ENCODE measurements around the gene SPG7.

Gene SPG7

GRCh38 chr16:89534252-89534756 is 26.1 kb downstream of the SPG7 start:
- DNase-seq = no peak
- H3K4me1 ChIP-seq (ENCODE audit: insufficient read depth, low read length) = no peaks in the 10 kb centered on the region
- H3K79me2 ChIP-seq (ENCODE audit: insufficient read depth, low read length) = peaks cover 18% of the 10 kb centered on the region
- H3K9me3 ChIP-seq (ENCODE audit: insufficient read depth, low read length, severe bottlenecking) = no peaks in the 10 kb centered on the region
- no peak overlapping the region for H2AFZ ChIP-seq (ENCODE audit: low read depth, low read length)
- no peak overlapping the region for H3K4me3 ChIP-seq (ENCODE audit: low read depth in 1 of 2, low read length in 2 of 2)
- no peak overlapping the region for H3K4me2 ChIP-seq (ENCODE audit: insufficient read depth, low read length)
- no peak overlapping the region for H3K9ac ChIP-seq (ENCODE audit: low read depth, low read length)
- H4K20me1 ChIP-seq (ENCODE audit: insufficient read depth, low read length) = peaks cover 21% of the 10 kb centered on the region
- H3K36me3 ChIP-seq (ENCODE audit: insufficient read depth, low read length) = peaks cover 78% of the 10 kb centered on the region
- no peak for ATAC-seq (ENCODE audit: insufficient read depth, low read depth)
- no peak for TF ChIP-seq CTCF (IDR thresholded peaks at IDR 0.05; ENCODE audit: borderline replicate concordance, extremely low read depth, low read length, poor library complexity, severe bottlenecking)
- TF ChIP-seq EZH2 (IDR thresholded peaks at IDR 0.05; ENCODE audit: borderline replicate concordance, low read depth, low read length, severe bottlenecking) = no peak
- no peak overlapping the region for H3K27ac ChIP-seq (ENCODE audit: low read length)
- H3K27me3 ChIP-seq (ENCODE audit: insufficient read depth, low read length, poor library complexity) = no peaks in the 10 kb centered on the region

GRCh38 chr16:89536371-89536770 is 28.2 kb downstream of the SPG7 start:
- Histone ChIP-seq H3K4me2 (ENCODE audit: insufficient read depth, low read length) (no peak overlapping the region), H3K79me2 (ENCODE audit: insufficient read depth, low read length) (peaks cover 18% of the 10 kb centered on the region), H3K4me1 (ENCODE audit: insufficient read depth, low read length) (no peaks in the 10 kb centered on the region), H4K20me1 (ENCODE audit: insufficient read depth, low read length) (peaks cover 24% of the 10 kb centered on the region), H3K9me3 (ENCODE audit: insufficient read depth, low read length, severe bottlenecking) (no peaks in the 10 kb centered on the region), H3K36me3 (ENCODE audit: insufficient read depth, low read length) (peaks cover 78% of the 10 kb centered on the region), H3K27ac (ENCODE audit: low read length) (no peak overlapping the region), H3K9ac (ENCODE audit: low read depth, low read length) (no peak overlapping the region), H3K27me3 (ENCODE audit: insufficient read depth, low read length, poor library complexity) (no peaks in the 10 kb centered on the region), H3K4me3 (ENCODE audit: low read depth in 1 of 2, low read length in 2 of 2) (no peak overlapping the region), H2AFZ (ENCODE audit: low read depth, low read length) (no peak overlapping the region)
- DNase-seq (no peak), ATAC-seq (ENCODE audit: insufficient read depth, low read depth) (no peak)
- TF ChIP-seq CTCF (IDR thresholded peaks at IDR 0.05; ENCODE audit: borderline replicate concordance, extremely low read depth, low read length, poor library complexity, severe bottlenecking) (no peak), EZH2 (IDR thresholded peaks at IDR 0.05; ENCODE audit: borderline replicate concordance, low read depth, low read length, severe bottlenecking) (no peak)

- peaks cover 29% of the 10 kb centered on the region for H4K20me1 ChIP-seq (ENCODE audit: insufficient read depth, low read length)
- no peak for ATAC-seq (ENCODE audit: insufficient read depth, low read depth)
Observed at GRCh38 chr16:89536886-89537548, 28.8 kb downstream of the SPG7 start.

More at GRCh38 chr16:89536886-89537548, 28.8 kb downstream of the SPG7 start:
- H3K27ac ChIP-seq (ENCODE audit: low read length) = no peak overlapping the region
- DNase-seq = no peak
- H3K79me2 ChIP-seq (ENCODE audit: insufficient read depth, low read length) = peaks cover 18% of the 10 kb centered on the region
- no peaks in the 10 kb centered on the region for H3K9me3 ChIP-seq (ENCODE audit: insufficient read depth, low read length, severe bottlenecking)
- H3K4me3 ChIP-seq (ENCODE audit: low read depth in 1 of 2, low read length in 2 of 2) = no peak overlapping the region
- H3K4me1 ChIP-seq (ENCODE audit: insufficient read depth, low read length) = no peaks in the 10 kb centered on the region
- H3K9ac ChIP-seq (ENCODE audit: low read depth, low read length) = no peak overlapping the region
- H3K4me2 ChIP-seq (ENCODE audit: insufficient read depth, low read length) = no peak overlapping the region
- H3K36me3 ChIP-seq (ENCODE audit: insufficient read depth, low read length) = peaks cover 76% of the 10 kb centered on the region
- TF ChIP-seq EZH2 (IDR thresholded peaks at IDR 0.05; ENCODE audit: borderline replicate concordance, low read depth, low read length, severe bottlenecking) (no peak), CTCF (IDR thresholded peaks at IDR 0.05; ENCODE audit: borderline replicate concordance, extremely low read depth, low read length, poor library complexity, severe bottlenecking) (no peak)
- H2AFZ ChIP-seq (ENCODE audit: low read depth, low read length) = no peak overlapping the region
- no peaks in the 10 kb centered on the region for H3K27me3 ChIP-seq (ENCODE audit: insufficient read depth, low read length, poor library complexity)
